ENCODE results near the gene WIZ.

- TF ChIP-seq, protein P1, sequence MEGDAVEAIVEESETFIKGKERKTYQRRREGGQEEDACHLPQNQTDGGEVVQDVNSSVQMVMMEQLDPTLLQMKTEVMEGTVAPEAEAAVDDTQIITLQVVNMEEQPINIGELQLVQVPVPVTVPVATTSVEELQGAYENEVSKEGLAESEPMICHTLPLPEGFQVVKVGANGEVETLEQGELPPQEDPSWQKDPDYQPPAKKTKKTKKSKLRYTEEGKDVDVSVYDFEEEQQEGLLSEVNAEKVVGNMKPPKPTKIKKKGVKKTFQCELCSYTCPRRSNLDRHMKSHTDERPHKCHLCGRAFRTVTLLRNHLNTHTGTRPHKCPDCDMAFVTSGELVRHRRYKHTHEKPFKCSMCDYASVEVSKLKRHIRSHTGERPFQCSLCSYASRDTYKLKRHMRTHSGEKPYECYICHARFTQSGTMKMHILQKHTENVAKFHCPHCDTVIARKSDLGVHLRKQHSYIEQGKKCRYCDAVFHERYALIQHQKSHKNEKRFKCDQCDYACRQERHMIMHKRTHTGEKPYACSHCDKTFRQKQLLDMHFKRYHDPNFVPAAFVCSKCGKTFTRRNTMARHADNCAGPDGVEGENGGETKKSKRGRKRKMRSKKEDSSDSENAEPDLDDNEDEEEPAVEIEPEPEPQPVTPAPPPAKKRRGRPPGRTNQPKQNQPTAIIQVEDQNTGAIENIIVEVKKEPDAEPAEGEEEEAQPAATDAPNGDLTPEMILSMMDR (tag by site-specific recombination; IDR thresholded peaks at IDR 0.05) = no peak
- TF ChIP-seq KLF7 (tag by site-specific recombination; IDR thresholded peaks at IDR 0.05; ENCODE audit: borderline replicate concordance) = no peak
Measured at GRCh38 chr19:15394426-15394825, 55.3 kb downstream of the WIZ start.

Data from HEK293 (cell line).